ENCODE data around the gene PHAF1.

The PHAF1 gene

GRCh38 chr16:67162506-67163163 is 52.9 kb downstream of the PHAF1 start:
- in situ Hi-C loops (cut with HindIII; ENCODE audit: low sequenced_read_pairs): no loop called here

GRCh38 chr16:67163164-67163998 is 53.6 kb downstream of the PHAF1 start:
- in situ Hi-C loops (cut with HindIII; ENCODE audit: low sequenced_read_pairs): no loop called here

GRCh38 chr16:67163999-67164558 is 54.3 kb downstream of the PHAF1 start:
- in situ Hi-C loops (cut with HindIII; ENCODE audit: low sequenced_read_pairs): no loop called here

- in situ Hi-C loops (cut with HindIII; ENCODE audit: low sequenced_read_pairs): no loop called here
These were observed 54.9 kb downstream of the PHAF1 start, which contains the start of gene HSF4 for GRCh38 chr16:67164599-67165061. TSS of gene HSF4 (plus strand) at chr16:67164745. CDS start at chr16:67164812, 67 bp downstream.

GRCh38 chr16:67165121-67166078 is 55.7 kb downstream of the PHAF1 start:
- in situ Hi-C loops (cut with HindIII; ENCODE audit: low sequenced_read_pairs): no loop called here

GRCh38 chr16:67166110-67166547 is 56.4 kb downstream of the PHAF1 start:
- in situ Hi-C loops (cut with HindIII; ENCODE audit: low sequenced_read_pairs): no loop called here

- in situ Hi-C loops (cut with HindIII; ENCODE audit: low sequenced_read_pairs): no loop called here
These were observed 56.9 kb downstream of the PHAF1 start for GRCh38 chr16:67166598-67167168.

GRCh38 chr16:67167588-67167987 is 57.8 kb downstream of the PHAF1 start:
- in situ Hi-C loops (cut with HindIII; ENCODE audit: low sequenced_read_pairs): no loop called here

GRCh38 chr16:67169011-67169451 is 59.3 kb downstream of the PHAF1 start:
- in situ Hi-C loops (cut with HindIII; ENCODE audit: low sequenced_read_pairs): no loop called here

- in situ Hi-C loops (cut with HindIII; ENCODE audit: low sequenced_read_pairs): no loop called here
These were observed 60.0 kb downstream of the PHAF1 start for GRCh38 chr16:67169642-67170167.

- in situ Hi-C loops (cut with HindIII; ENCODE audit: low sequenced_read_pairs): no loop called here
These were observed 60.6 kb downstream of the PHAF1 start, which contains the start of gene NOL3 for GRCh38 chr16:67170168-67170948. TSS of gene NOL3 (plus strand) at chr16:67170538.

GRCh38 chr16:67170949-67171649 is 61.4 kb downstream of the PHAF1 start:
- in situ Hi-C loops (cut with HindIII; ENCODE audit: low sequenced_read_pairs): no loop called here

- in situ Hi-C loops (cut with HindIII; ENCODE audit: low sequenced_read_pairs): no loop called here
These were observed 63.6 kb downstream of the PHAF1 start for GRCh38 chr16:67173323-67173722.

- in situ Hi-C loops (cut with HindIII; ENCODE audit: low sequenced_read_pairs): no loop called here
These were observed 64.3 kb downstream of the PHAF1 start for GRCh38 chr16:67173808-67174705.

- in situ Hi-C loops (cut with HindIII; ENCODE audit: low sequenced_read_pairs): no loop called here
These were observed 65.0 kb downstream of the PHAF1 start for GRCh38 chr16:67174706-67175231.

- in situ Hi-C loops (cut with HindIII; ENCODE audit: low sequenced_read_pairs): no loop called here
These were observed 66.9 kb downstream of the PHAF1 start for GRCh38 chr16:67176662-67177061.

Measured in DLD1 (cell line).